HG03066 (cell line): ENCODE data around the gene IFNA4.
"Not testable (repeated sequence)": the region's sequence is repeated elsewhere in the genome, so short reads cannot be mapped to it uniquely, and the experiment has no call there.

Experiments
- ATAC-seq: cut with Tn5 transposase; IDR thresholded peaks from one replicate; pipeline ENCODE4 v1.9.1; 2021; ENCODE audit warnings: low read depth; ENCODE audit not compliant: unreplicated experiment

The IFNA4 gene

DNA sequence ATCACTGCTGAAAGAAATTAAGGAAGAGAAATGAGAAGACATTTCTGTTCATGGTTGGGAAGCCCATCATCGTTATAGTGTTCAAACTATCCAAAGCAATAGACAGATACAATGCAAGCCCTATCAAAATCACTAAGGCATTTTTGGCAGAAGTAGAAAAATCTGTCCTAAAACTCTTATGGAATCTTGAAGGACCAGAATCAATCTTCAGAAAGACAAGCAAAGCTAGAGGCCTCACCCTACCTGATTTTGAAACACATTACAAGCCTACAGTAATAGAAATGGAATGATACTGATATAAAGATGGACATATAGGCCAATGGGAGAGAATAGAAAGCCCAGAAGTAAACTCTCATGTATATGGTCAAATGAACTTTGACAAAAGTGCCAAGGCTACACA is 16.0 kb downstream of the IFNA4 start:
- ATAC-seq = no peak

DNA sequence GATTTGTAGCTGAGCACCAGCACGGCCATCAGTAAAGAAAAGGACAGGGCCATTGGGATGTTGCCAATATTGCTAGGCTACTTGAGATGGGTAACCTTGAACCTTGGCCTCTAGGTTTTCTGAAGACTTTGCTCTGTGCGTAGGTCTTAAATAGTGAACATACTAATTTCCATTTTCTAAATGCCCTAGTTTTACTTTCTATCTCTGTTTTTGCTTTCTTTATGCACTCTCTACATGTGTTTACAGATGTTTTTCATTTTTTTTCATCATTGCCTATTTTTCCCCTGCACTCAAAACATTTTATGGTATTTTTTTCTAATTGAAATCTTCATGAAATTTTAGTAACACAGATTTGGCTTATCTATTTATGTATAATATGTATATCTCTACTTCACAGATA is 20.8 kb downstream of the IFNA4 start, which contains the start of gene IFNA21:
TSS of gene IFNA21 (minus strand) at position 101 of the 400 bp plus-strand sequence. CDS start at position 53, 48 bp downstream.
- ATAC-seq = not testable (repeated sequence)

GRCh38 chr9:21165516-21165915 is 21.9 kb downstream of the IFNA4 start:
- ATAC-seq = no peak

DNA sequence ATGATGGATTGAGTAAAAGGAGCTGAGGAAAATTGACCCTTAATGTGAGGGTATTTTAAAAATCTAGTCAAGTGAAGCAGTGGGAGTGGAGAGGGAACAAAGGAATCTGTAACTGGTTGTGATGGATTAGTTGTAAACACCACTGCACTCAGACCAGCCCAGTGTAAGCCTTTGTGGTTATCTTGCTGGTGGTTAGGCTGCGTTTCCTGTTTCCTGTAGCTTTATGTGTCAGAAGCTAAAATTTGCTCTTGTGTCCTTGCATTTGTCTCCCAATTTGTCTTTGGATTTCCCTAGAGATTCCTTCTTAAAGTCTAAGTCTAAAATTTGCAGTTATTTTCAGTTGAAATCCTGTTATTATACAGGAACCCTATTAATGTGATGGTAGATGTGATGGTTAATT is 27.2 kb downstream of the IFNA4 start:
- ATAC-seq = peak; percentile 86

DNA sequence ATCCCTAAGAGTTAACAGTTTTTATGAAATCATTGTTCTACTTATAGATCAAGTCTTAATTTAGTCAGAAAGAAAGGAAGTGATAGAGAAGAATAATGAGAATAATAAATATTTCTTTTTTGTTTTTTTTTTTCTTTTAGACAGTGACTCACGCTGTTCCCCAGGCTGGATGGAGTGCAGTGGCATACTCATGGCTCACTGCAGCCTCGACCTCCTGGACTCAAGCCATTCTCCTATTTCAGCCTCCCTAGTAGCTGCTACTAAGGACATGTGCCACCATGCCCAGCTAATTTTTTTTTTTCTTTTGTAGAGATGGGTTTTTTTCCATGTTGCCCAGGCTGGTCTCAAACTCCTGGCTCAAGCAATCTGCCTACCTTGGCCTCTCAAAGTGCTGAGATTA is 31.9 kb downstream of the IFNA4 start:
- ATAC-seq = no peak

GRCh38 chr9:21154018-21154608 is 33.3 kb downstream of the IFNA4 start:
- ATAC-seq = peak; percentile 87

- ATAC-seq = peak; percentile 18
These were observed 33.9 kb downstream of the IFNA4 start for GRCh38 chr9:21153336-21154017.

DNA sequence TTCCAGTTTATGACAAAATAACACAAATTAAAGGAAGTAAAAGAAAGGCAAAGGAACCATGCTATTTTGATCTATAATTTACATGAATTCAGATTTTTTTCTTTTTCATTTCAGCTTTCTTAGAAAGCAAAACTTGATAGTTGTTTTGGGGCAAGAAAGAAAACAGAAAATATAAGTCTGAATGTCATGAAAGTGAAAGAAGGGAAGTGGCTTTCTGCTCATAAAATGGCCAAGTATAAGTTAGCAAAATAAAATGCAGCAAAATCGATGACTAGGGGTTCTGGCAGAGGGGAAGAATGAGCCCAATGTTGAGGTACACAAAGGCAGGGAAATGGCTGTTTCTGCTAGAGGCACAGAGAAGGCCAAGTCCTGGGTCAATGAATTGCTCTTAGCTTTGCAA is 42.8 kb downstream of the IFNA4 start:
- ATAC-seq = peak; percentile 70

DNA sequence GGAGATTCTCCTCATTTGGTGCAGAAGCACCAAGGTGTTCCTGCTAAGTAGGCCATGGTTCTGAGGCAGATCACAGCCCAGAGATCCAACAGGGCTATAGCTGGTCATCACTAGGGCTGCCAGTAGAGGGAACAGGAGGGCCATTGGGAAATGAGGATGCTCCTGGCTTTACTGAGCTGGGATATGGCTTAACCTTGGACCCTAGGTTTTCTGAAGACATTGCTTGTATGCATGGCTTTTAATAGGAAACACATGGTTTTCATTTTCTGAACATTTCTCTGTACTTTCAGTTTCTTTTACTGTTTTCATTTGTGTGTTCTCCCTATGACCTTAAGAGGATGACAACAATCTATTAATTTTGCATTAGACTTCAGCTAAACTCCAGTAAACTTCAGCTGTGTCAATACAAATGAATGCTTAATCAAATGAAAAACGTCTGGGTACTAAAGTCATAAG is 45.9 kb downstream of the IFNA4 start, which contains the start of gene IFNW1:
TSS of gene IFNW1 (minus strand) at position 406 of the 456 bp plus-strand sequence. CDS start at position 144, 262 bp downstream.
- ATAC-seq = peak; percentile 62

DNA sequence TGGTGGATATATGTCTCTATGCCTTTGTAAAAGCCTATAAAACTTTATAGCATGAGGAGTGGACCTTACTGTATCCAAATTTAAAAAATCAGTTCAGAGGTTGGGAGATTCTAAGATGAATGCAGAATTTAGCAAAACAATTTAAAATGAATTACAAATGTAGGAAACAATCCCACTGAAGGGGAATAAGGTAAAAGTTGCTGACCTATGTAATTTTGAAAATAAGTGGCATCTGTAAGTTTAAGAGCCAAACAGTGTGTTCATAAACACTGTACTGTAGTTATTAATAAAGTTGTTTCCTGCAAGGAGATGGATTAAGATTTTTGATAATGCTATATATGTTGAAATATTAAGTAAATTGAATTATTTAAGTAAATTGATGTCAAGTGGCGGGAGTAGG is 50.4 kb downstream of the IFNA4 start:
- ATAC-seq = no peak
